ENCODE measurements around the gene JARID2.

DNA sequence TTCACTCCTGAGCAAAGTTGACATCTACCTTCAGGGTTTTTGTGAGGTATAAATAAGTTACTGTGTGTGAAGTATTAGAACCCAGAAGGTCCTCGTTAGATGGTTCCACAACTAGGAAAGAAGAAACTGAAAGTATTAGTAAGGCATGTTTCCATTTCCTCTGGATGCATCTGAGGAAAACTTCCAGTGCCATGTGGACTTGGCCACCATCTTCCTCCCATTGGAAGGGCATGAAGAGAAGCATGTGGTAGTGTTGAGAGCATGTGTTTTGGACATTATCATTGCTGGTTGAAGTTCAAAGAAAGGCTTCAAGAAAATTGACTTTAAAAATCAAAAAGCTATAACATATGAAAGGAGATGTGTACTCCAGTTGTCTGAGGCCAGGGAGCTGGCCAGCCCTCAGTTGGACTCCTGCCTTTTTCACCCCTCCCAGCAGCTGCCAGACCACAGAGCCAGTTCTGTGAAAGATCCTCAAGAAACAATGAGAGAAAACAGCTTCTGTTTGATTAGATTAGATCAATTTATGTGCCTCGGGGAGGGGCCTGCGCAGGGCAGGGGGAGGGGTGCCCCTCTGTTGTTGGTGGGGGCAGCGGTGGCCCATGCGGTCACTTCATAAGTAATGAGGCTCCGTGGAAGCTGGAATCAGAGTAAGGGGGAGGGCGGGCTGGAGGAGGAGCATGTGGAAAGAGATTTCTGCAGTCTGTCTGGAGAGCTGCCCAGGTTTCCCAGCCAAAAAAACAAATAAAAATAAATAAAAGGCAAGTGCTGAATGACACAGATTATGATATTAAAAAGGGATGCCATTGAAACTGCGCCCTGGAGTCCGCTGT lies 154.0 kb downstream of the JARID2 start:
- TF ChIP-seq, protein P1, sequence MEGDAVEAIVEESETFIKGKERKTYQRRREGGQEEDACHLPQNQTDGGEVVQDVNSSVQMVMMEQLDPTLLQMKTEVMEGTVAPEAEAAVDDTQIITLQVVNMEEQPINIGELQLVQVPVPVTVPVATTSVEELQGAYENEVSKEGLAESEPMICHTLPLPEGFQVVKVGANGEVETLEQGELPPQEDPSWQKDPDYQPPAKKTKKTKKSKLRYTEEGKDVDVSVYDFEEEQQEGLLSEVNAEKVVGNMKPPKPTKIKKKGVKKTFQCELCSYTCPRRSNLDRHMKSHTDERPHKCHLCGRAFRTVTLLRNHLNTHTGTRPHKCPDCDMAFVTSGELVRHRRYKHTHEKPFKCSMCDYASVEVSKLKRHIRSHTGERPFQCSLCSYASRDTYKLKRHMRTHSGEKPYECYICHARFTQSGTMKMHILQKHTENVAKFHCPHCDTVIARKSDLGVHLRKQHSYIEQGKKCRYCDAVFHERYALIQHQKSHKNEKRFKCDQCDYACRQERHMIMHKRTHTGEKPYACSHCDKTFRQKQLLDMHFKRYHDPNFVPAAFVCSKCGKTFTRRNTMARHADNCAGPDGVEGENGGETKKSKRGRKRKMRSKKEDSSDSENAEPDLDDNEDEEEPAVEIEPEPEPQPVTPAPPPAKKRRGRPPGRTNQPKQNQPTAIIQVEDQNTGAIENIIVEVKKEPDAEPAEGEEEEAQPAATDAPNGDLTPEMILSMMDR (IDR thresholded peaks at IDR 0.05; ENCODE audit: low read depth, low read length, missing input control): no peak
- no peak for TF ChIP-seq SP1 (IDR thresholded peaks at IDR 0.05)
- peak in 1 of 2 donors; percentile 37 for TF ChIP-seq RAD21 (IDR thresholded peaks at IDR 0.05)
- TF ChIP-seq TAF1 (conservative IDR thresholded peaks at IDR 0.05): no peak
- no peak for TF ChIP-seq ATF3 (IDR thresholded peaks at IDR 0.05)
- no peak for TF ChIP-seq FOXA1 (IDR thresholded peaks at IDR 0.05)
- TF ChIP-seq, protein P2, sequence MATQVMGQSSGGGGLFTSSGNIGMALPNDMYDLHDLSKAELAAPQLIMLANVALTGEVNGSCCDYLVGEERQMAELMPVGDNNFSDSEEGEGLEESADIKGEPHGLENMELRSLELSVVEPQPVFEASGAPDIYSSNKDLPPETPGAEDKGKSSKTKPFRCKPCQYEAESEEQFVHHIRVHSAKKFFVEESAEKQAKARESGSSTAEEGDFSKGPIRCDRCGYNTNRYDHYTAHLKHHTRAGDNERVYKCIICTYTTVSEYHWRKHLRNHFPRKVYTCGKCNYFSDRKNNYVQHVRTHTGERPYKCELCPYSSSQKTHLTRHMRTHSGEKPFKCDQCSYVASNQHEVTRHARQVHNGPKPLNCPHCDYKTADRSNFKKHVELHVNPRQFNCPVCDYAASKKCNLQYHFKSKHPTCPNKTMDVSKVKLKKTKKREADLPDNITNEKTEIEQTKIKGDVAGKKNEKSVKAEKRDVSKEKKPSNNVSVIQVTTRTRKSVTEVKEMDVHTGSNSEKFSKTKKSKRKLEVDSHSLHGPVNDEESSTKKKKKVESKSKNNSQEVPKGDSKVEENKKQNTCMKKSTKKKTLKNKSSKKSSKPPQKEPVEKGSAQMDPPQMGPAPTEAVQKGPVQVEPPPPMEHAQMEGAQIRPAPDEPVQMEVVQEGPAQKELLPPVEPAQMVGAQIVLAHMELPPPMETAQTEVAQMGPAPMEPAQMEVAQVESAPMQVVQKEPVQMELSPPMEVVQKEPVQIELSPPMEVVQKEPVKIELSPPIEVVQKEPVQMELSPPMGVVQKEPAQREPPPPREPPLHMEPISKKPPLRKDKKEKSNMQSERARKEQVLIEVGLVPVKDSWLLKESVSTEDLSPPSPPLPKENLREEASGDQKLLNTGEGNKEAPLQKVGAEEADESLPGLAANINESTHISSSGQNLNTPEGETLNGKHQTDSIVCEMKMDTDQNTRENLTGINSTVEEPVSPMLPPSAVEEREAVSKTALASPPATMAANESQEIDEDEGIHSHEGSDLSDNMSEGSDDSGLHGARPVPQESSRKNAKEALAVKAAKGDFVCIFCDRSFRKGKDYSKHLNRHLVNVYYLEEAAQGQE (IDR thresholded peaks at IDR 0.05): no peak
- TF ChIP-seq RXRA (IDR thresholded peaks at IDR 0.05): peak; percentile 15 to 28
- TF ChIP-seq, protein P3, sequence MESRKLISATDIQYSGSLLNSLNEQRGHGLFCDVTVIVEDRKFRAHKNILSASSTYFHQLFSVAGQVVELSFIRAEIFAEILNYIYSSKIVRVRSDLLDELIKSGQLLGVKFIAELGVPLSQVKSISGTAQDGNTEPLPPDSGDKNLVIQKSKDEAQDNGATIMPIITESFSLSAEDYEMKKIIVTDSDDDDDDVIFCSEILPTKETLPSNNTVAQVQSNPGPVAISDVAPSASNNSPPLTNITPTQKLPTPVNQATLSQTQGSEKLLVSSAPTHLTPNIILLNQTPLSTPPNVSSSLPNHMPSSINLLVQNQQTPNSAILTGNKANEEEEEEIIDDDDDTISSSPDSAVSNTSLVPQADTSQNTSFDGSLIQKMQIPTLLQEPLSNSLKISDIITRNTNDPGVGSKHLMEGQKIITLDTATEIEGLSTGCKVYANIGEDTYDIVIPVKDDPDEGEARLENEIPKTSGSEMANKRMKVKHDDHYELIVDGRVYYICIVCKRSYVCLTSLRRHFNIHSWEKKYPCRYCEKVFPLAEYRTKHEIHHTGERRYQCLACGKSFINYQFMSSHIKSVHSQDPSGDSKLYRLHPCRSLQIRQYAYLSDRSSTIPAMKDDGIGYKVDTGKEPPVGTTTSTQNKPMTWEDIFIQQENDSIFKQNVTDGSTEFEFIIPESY (IDR thresholded peaks at IDR 0.05): no peak
- no peak for TF ChIP-seq GABPA (IDR thresholded peaks at IDR 0.05 in 1 of 2, conservative IDR thresholded peaks at IDR 0.05 in 1 of 2)
- no peak for TF ChIP-seq MAX (IDR thresholded peaks at IDR 0.05)
- TF ChIP-seq FOXA2 (IDR thresholded peaks at IDR 0.05): no peak

Data from liver (tissue), 3 donors.